Colonic mucosa (tissue), 4 donors: ENCODE results near the gene ZC3H12A. TPM values are rescaled to one million over a fixed set of nuclear protein-coding genes. Genes with fewer than 3 reads are reported as not detected.
"Not testable (repeated sequence)": the region's sequence is repeated elsewhere in the genome, so short reads cannot be mapped to it uniquely, and the experiment has no call there.

ENCODE experiments used
- DNase-seq: peaks from one replicate; pipeline ENCODE4 v3.0.0-alpha.2; 2020
- H3K27ac ChIP-seq: fragments of 200-600 bp; one replicate; pipeline ENCODE4 v1.8.0; 2021
- H3K27me3 ChIP-seq: fragments of 200-600 bp; one replicate; pipeline ENCODE4 v1.8.0; 2021
- H3K36me3 ChIP-seq: fragments of 200-600 bp; one replicate; pipeline ENCODE4 v1.8.0; 2021
- H3K4me1 ChIP-seq: fragments of 200-600 bp; one replicate; pipeline ENCODE4 v1.8.0; 2021; ENCODE audit warnings: mild to moderate bottlenecking
- H3K4me3 ChIP-seq: fragments of 200-600 bp; one replicate; pipeline ENCODE4 v1.8.0; 2021
- H3K9ac ChIP-seq, 2 donors: one replicate each; pipeline ENCODE4 v1.7.0; 2013; ENCODE audit warnings: control low read depth in 2 of 2, low read depth in 2 of 2, low read length in 2 of 2
- H3K9me3 ChIP-seq: fragments of 200-600 bp; one replicate; pipeline ENCODE4 v1.8.0; 2021
- CTCF ChIP-seq: fragments of 200-600 bp; IDR thresholded peaks from one replicate; pipeline ENCODE4 v1.8.0; 2022; ENCODE audit warnings: antibody characterized with exemption, mild to moderate bottlenecking
- intact Hi-C: fragments of 100-400 bp; cut with DNase I; formaldehyde crosslinking; loops from one replicate; pipeline ENCODE4 v1.14.1; 2022
- total RNA-seq, 2 donors: library from RNA; stranded (reverse); fragmentation: NEBNext Ultra II Directional in 1 of 2; extraction: Animal tissue kit (Norgen Biotek cat#: 25700) in 1 of 2; gene quantifications; one replicate each; pipeline ENCODE4 v1.2.1, GENCODE V29; 2021
- donor health status: healthy.
- donor health status: DM: no; HTN: no; CAD: no.
- donor health status: DM: no; HTN: no; CAD: no.

Gene ZC3H12A
- total RNA-seq, 2 donors from 2014 or later, result 18.2 to 35.4 TPM

DNA sequence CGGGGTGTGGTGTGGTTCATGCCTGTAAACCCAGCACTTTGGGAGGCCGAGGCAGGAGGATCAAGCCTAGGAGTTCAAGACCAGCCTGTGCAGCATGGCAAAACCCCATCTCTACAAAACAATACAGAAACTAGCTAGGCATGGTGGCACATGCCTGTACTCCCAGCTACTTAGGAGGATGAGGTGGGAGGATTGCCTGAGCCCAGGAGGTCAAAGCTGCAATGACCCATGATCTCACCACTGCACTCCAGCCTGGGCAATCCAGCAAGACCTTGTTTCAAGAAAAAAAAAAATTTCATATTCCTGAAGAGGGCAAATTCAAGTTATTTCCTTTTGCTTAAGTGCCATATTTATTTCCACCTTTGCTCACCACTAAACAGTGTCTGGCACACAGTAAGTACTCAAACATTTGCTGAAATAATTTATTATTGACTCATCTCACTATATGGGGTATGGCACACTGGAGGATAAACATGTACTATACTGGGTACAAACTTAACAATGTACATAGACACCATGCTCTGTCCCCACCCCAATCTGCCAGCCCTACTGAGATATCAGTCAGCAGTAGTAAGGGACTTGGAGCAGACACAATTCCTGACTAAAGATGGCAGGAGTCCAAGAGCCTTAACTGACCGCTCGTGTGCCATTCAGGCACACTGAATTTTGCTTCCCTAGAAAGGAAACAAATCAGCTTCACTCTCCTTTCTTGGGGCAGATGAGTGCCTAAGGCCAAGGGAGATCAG, 24.7 kb downstream of the ZC3H12A start:
- intact Hi-C loops, result no loop called here
- peak; percentile 53 for DNase-seq
- Histone ChIP-seq H3K4me3 (no peak overlapping the region), H3K4me1 (no peaks in the 10 kb centered on the region), H3K27ac (peak overlapping the region; percentile 28), H3K9me3 (no peaks in the 10 kb centered on the region), H3K36me3 (no peaks in the 10 kb centered on the region), H3K9ac (no peak overlapping the region), H3K27me3 (no peaks in the 10 kb centered on the region)
- no peak for TF ChIP-seq CTCF

DNA sequence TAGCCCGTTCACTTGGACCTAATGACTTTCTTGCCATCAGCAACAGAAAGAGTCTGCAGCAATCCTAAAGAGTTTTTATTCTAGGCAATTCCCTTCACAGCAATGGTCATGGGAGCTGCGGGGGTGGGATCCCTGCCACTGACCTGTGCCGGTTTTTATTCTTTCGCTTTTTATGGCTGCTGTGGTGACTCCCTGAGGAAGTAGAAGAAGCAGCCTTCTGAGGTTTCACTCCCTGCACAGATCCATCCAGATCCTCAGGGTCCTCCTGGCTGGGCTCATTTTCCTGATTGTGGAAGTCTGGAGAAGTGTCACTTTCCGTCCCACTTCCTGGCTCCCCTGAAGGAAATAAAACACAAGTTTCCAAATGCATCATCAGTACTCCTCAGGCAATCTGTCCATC, 27.3 kb downstream of the ZC3H12A start:
- Histone ChIP-seq H3K4me3 (no peak overlapping the region), H3K27ac (no peak overlapping the region), H3K9ac (no peak overlapping the region), H3K36me3 (no peaks in the 10 kb centered on the region), H3K4me1 (no peaks in the 10 kb centered on the region), H3K9me3 (no peaks in the 10 kb centered on the region), H3K27me3 (no peaks in the 10 kb centered on the region)
- DNase-seq, result no peak
- intact Hi-C loops, result no loop called here
- TF ChIP-seq CTCF, result no peak

DNA sequence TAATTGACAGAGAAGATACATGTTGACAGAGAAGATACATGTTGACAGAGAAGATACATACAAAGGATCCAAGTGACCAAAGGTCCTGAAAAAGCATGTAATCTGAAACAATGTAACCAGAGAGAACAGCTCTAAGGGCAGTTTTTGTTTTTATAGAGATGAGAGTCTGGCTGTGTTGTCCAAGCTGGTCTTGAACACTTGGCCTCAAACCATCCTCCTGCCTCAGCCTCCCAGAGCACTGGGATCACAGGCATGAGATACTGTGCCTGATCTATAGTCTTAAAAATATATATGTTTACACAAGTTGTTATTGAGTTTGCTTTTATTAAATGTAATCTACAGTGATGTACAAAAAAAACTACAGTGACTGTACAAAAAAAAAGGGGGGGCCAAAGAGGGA, 27.7 kb downstream of the ZC3H12A start:
- Histone ChIP-seq H3K4me1 (no peaks in the 10 kb centered on the region), H3K9me3 (no peaks in the 10 kb centered on the region), H3K27me3 (no peaks in the 10 kb centered on the region), H3K9ac (no peak overlapping the region), H3K36me3 (no peaks in the 10 kb centered on the region), H3K4me3 (no peak overlapping the region), H3K27ac (no peak overlapping the region)
- intact Hi-C loops, result no loop called here
- DNase-seq, result no peak
- no peak for TF ChIP-seq CTCF

- H3K9ac ChIP-seq, intact Hi-C loops, H3K27ac ChIP-seq, DNase-seq, H3K36me3 ChIP-seq, H3K4me1 ChIP-seq, H3K9me3 ChIP-seq, H3K27me3 ChIP-seq, H3K4me3 ChIP-seq: not testable (repeated sequence)
Measured at GRCh38 chr1:37502791-37503190, 28.4 kb downstream of the ZC3H12A start.

- H3K9me3 ChIP-seq, result no peaks in the 10 kb centered on the region
- no peaks in the 10 kb centered on the region for H3K4me1 ChIP-seq
- H3K36me3 ChIP-seq, result no peaks in the 10 kb centered on the region
- H3K27me3 ChIP-seq, result no peaks in the 10 kb centered on the region
- intact Hi-C loops, result no loop called here
- no peak overlapping the region for H3K27ac ChIP-seq
- H3K9ac ChIP-seq, result no peak overlapping the region
- no peak for TF ChIP-seq CTCF
- DNase-seq, result no peak
- no peak overlapping the region for H3K4me3 ChIP-seq
Measured at GRCh38 chr1:37506740-37507139, 32.4 kb downstream of the ZC3H12A start.

DNA sequence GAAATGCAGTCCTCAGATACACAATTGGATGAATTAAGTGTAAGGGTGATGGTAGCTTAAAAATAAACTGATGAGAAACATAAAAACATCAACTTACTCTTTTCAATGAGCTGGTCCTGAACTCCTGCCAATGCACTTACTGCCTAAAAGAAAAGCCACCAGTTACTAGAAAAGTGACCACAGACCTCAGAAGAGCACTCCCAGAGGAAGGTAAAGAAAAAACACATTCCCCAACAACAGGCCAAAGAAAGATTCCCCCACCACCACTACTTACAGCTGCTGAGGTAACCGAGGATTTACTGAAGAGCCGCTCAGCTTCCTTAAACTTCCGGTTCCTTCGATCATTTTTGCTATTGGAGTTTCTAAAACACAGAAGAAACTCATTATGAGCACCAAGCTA, 34.8 kb downstream of the ZC3H12A start:
- Histone ChIP-seq H3K27me3 (no peaks in the 10 kb centered on the region), H3K36me3 (no peaks in the 10 kb centered on the region), H3K9me3 (no peaks in the 10 kb centered on the region), H3K9ac (no peak overlapping the region), H3K4me1 (peaks cover 6% of the 10 kb centered on the region), H3K27ac (no peak overlapping the region), H3K4me3 (no peak overlapping the region)
- intact Hi-C loops, result no loop called here
- DNase-seq, result no peak
- no peak for TF ChIP-seq CTCF
